HFF-Myc (cell line): ENCODE data around the gene LIN7B.

Experiments used
- DNase-seq: peaks from one replicate; pipeline ENCODE4 v3.0.0-alpha.2; 2011; ENCODE audit warnings: low read depth; ENCODE audit errors: extremely low read depth
- H3K4me3 ChIP-seq: replicated peaks from 2 replicates; pipeline ENCODE4 v1.5.1; 2011; ENCODE audit warnings: low read depth, mild to moderate bottlenecking, control low read depth, low read length
- CTCF ChIP-seq: IDR thresholded peaks from 2 replicates; pipeline ENCODE4 v1.5.1; 2012; ENCODE audit warnings: mild to moderate bottlenecking, low read depth, low read length, control low read depth; ENCODE audit errors: missing control alignments

Gene LIN7B

GRCh38 chr19:49148784-49149651 is 34.8 kb downstream of the LIN7B start:
- peak; percentile 76 for DNase-seq
- TF ChIP-seq CTCF = no peak
- H3K4me3 ChIP-seq = peak overlapping the region; percentile 93

- no peak for TF ChIP-seq CTCF
- peak overlapping the region; percentile 93 for H3K4me3 ChIP-seq
- no peak for DNase-seq
Observed at GRCh38 chr19:49149652-49150105, 35.5 kb downstream of the LIN7B start.

- no peak for DNase-seq
- H3K4me3 ChIP-seq = peak overlapping the region; percentile 93
- TF ChIP-seq CTCF = no peak
Observed at GRCh38 chr19:49150106-49150943, 36.2 kb downstream of the LIN7B start.

GRCh38 chr19:49150944-49151243 is 36.7 kb downstream of the LIN7B start:
- DNase-seq = no peak

GRCh38 chr19:49151267-49152118 is 37.3 kb downstream of the LIN7B start:
- H3K4me3 ChIP-seq = peak overlapping the region; percentile 93
- no peak for TF ChIP-seq CTCF
- no peak for DNase-seq

More at GRCh38 chr19:49150944-49151243, 36.7 kb downstream of the LIN7B start:
- no peak for TF ChIP-seq CTCF
- H3K4me3 ChIP-seq = peak overlapping the region; percentile 93

- no peak overlapping the region for H3K4me3 ChIP-seq
- TF ChIP-seq CTCF = no peak
- no peak for DNase-seq
Observed at GRCh38 chr19:49152119-49152550, 38.0 kb downstream of the LIN7B start.
